B cell (primary cell): ENCODE measurements around the gene NIPAL3. TPM values are rescaled to one million over a fixed set of nuclear protein-coding genes. Genes with fewer than 3 reads are reported as not detected.

Experiments used
- ATAC-seq: fragments of 200-7000 bp; cut with Tn5 transposase; one replicate; pipeline ENCODE4 v1.10.0; 2021; ENCODE audit warnings: low read depth, mild to moderate bottlenecking, moderate number of reproducible peaks, moderate library complexity
- CTCF ChIA-PET: fragments of 350-600 bp; sonication (Branson Sonifier 250); formaldehyde crosslinking; loops from one replicate; lab custom pipeline; 2021; ENCODE audit warnings: antibody characterized with exemption, inconsistent platforms; lab: Charles Lee
- POLR2A ChIA-PET: fragments of 350-600 bp; sonication (Branson Sonifier 250); formaldehyde crosslinking; loops from one replicate; lab custom pipeline; 2021; ENCODE audit warnings: antibody characterized with exemption; lab: Charles Lee
- DNase-seq: peaks from one replicate; pipeline ENCODE4 v3.0.0; 2013
- H2AFZ ChIP-seq: 2 replicates; pipeline ENCODE4 v1.6.1; 2012; ENCODE audit warnings: mild to moderate bottlenecking, low read depth, low read length; ENCODE audit not compliant: insufficient read depth, poor library complexity, severe bottlenecking
- H3K27ac ChIP-seq, 2 donors: 1 replicate in 1 of 2; 2 replicates in 1 of 2; pipeline ENCODE4 v1.5.1; 2012 to 2013; ENCODE audit warnings: low read length in 2 of 2, mild to moderate bottlenecking in 2 of 2, moderate library complexity in 1 of 2
- H3K27me3 ChIP-seq, 4 experiments: fragments of 200-600 bp in 1 of 4; sonication (generic) in 1 of 4; replicated peaks in 1 of 4; 1 replicate in 2 of 4; 2 replicates in 2 of 4; pipeline versions ENCODE4 v1.6.1 to v1.7.0; 2013 to 2016; ENCODE audit warnings: low read length in 3 of 4, mild to moderate bottlenecking in 2 of 4, mixed read lengths in 1 of 4, moderate library complexity in 1 of 4; ENCODE audit not compliant: insufficient read depth in 4 of 4, control insufficient read depth in 3 of 4; ENCODE audit errors: control extremely low read depth in 1 of 4
- H3K36me3 ChIP-seq, 2 experiments: replicated peaks in 1 of 2; 1 replicate in 1 of 2; 2 replicates in 1 of 2; pipeline versions ENCODE4 v1.6.1 to v1.7.1; 2013; ENCODE audit warnings: low read length in 1 of 2; ENCODE audit not compliant: insufficient read depth in 2 of 2, control insufficient read depth in 1 of 2; ENCODE audit errors: control extremely low read depth in 1 of 2, extremely low read depth in 1 of 2
- H3K4me1 ChIP-seq, 2 donors: fragments of 200-600 bp in 1 of 2; sonication (generic) in 1 of 2; 1 replicate in 1 of 2; 2 replicates in 1 of 2; pipeline versions ENCODE4 v1.5.1 to v1.6.1; 2013 to 2017; ENCODE audit warnings: low read length in 2 of 2; ENCODE audit not compliant: control insufficient read depth in 2 of 2, insufficient read depth in 2 of 2
- H3K4me2 ChIP-seq: replicated peaks from 2 replicates; pipeline ENCODE3; 2012; ENCODE audit warnings: mild to moderate bottlenecking, low read depth, low read length; ENCODE audit not compliant: poor library complexity, severe bottlenecking
- H3K4me3 ChIP-seq, 5 experiments: fragments of 200-600 bp in 1 of 5; sonication (generic) in 1 of 5; 1 replicate in 3 of 5; 2 replicates in 2 of 5; pipeline versions ENCODE4 v1.5.1 to v1.7.0; 2011 to 2016; ENCODE audit warnings: low read length in 4 of 5, mild to moderate bottlenecking in 4 of 5, low read depth in 2 of 5, control low read depth in 1 of 5, moderate library complexity in 1 of 5; ENCODE audit not compliant: insufficient read depth in 1 of 5; ENCODE audit errors: control extremely low read depth in 1 of 5, extremely low read depth in 1 of 5
- H3K79me2 ChIP-seq: fragments of 200-600 bp; sonication (generic); one replicate; pipeline ENCODE4 v1.6.0; 2016; ENCODE audit warnings: low read length; ENCODE audit not compliant: control insufficient read depth, insufficient read depth
- H3K9ac ChIP-seq: fragments of 200-600 bp; sonication (generic); 2 replicates; pipeline ENCODE4 v1.6.1; 2017; ENCODE audit warnings: mild to moderate bottlenecking, low read length, moderate library complexity
- H3K9me3 ChIP-seq, 3 donors: one replicate each; pipeline versions ENCODE4 v1.6.1 to v1.7.1; 2013; ENCODE audit warnings: low read length in 2 of 3; ENCODE audit not compliant: control insufficient read depth in 2 of 3, insufficient read depth in 1 of 3; ENCODE audit errors: control extremely low read depth in 1 of 3
- H4K20me1 ChIP-seq: 2 replicates; pipeline ENCODE4 v1.6.0; 2012; ENCODE audit warnings: mild to moderate bottlenecking, low read length; ENCODE audit not compliant: insufficient read depth, control insufficient read depth, poor library complexity, severe bottlenecking
- H3K27ac Mint-ChIP-seq: one replicate; pipeline ENCODE4 v1.8.0; 2021; ENCODE audit warnings: mixed read lengths
- H3K27me3 Mint-ChIP-seq: one replicate; pipeline ENCODE4 v1.8.0; 2021; ENCODE audit warnings: mixed read lengths
- H3K4me1 Mint-ChIP-seq: one replicate; pipeline ENCODE4 v1.8.0; 2021; ENCODE audit warnings: mixed read lengths
- H3K4me3 Mint-ChIP-seq: one replicate; pipeline ENCODE4 v1.8.0; 2021; ENCODE audit warnings: mixed read lengths
- H3K9me3 Mint-ChIP-seq: one replicate; pipeline ENCODE4 v1.8.0; 2022; ENCODE audit warnings: mixed read lengths; ENCODE audit not compliant: insufficient read depth
- EZH2 ChIP-seq: IDR thresholded peaks from 2 replicates; pipeline ENCODE4 v1.6.1; 2012; ENCODE audit warnings: borderline replicate concordance, low read depth, mild to moderate bottlenecking, moderate library complexity, low read length; ENCODE audit not compliant: insufficient read depth, poor library complexity, severe bottlenecking
- WGBS: methylation state at CpG from one replicate; pipeline ENCODE4 v1.1.5; 2013; ENCODE audit warnings: missing lambda C conversion rate; ENCODE audit not compliant: insufficient coverage; 5-methylcytosine and 5-hydroxymethylcytosine counted together
- intact Hi-C: fragments of 100-400 bp; cut with micrococcal nuclease; formaldehyde crosslinking; loops from one replicate; pipeline ENCODE4 v1.10.0; 2022
- polyA plus RNA-seq: library from polyadenylated mRNA; depleted of rRNA; stranded (reverse); fragments of >200 nt; gene quantifications from 2 replicates; pipeline ENCODE4 v1.2.3, GENCODE V29; 2012
- total RNA-seq, 2 donors: library from RNA; stranded (reverse); fragments of 120-200 nt in 1 of 2; gene quantifications; 1 replicate in 1 of 2; 2 replicates in 1 of 2; pipeline versions ENCODE4 v1.2.3 to v1.2.4, GENCODE V29; 2013 to 2022
- TF ChIP-seq, protein P1 (sequence below): fragments of 200-600 bp; IDR thresholded peaks from one replicate; pipeline ENCODE4 v1.8.0; 2022; ENCODE audit warnings: antibody characterized with exemption, mild to moderate bottlenecking

Gene NIPAL3
- total and polyA plus RNA-seq, 2 donors (not counting 1 experiment from before 2014, with no cell fraction given), result 23.8 to 31.6 TPM

DNA sequence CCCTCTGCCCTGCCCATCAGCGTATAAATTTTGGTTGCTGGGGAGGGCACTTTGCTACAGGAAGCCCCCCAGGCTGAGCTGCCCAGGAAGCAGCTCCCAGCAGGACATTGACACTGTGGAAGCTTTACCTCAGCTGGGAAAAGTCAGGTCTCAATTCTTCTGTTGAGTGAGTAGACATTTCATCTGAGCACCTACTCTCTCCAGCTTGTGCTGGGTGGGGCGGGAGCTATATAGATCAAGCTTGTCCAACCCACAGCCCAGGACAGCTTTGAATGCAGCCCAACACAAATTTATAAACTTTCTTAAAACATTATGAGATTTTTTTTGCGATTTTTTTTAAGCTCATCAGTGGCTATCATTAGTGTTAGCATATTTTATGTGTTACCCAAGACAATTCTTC, 9.4 kb downstream of the NIPAL3 start:
- ATAC-seq, result no peak
- Mint-ChIP-seq H3K27me3 (no peaks in the 10 kb centered on the region), H3K4me3 (no peak overlapping the region), H3K4me1 (peaks cover 3% of the 10 kb centered on the region), H3K27ac (no peak overlapping the region), H3K9me3 (no peaks in the 10 kb centered on the region)
- no peak overlapping the region for H3K27ac ChIP-seq
- H3K27me3 ChIP-seq, result no peaks in the 10 kb centered on the region
- H3K36me3 ChIP-seq, result peaks cover 1 to 57% of the 10 kb centered on the region in 2 experiments
- no peak for DNase-seq
- no peak overlapping the region for H3K9ac ChIP-seq
- no peak overlapping the region for H3K4me2 ChIP-seq
- H3K79me2 ChIP-seq, result peaks cover 67% of the 10 kb centered on the region
- peaks cover 33% of the 10 kb centered on the region for H4K20me1 ChIP-seq
- no peak overlapping the region for H2AFZ ChIP-seq
- 100% methylated on average over 1 of the region's 3 CpGs for WGBS
- no peaks in the 10 kb centered on the region for H3K4me1 ChIP-seq
- H3K4me3 ChIP-seq, result no peak overlapping the region
- ChIA-PET CTCF (interaction anchor here (0.7 to 3.5 kb wide), 4 partner anchors 9 to 226 kb away, joined by 3 to 20 read pairs (median 8); partner anchors contain the start of gene NIPAL3), POLR2A (interaction anchor here (1.7 kb wide), 1 partner anchor 8 kb away, joined by 9 read pairs; no protein-coding TSS in a partner anchor)
- intact Hi-C loops, result no loop called here
- TF ChIP-seq, protein P1, sequence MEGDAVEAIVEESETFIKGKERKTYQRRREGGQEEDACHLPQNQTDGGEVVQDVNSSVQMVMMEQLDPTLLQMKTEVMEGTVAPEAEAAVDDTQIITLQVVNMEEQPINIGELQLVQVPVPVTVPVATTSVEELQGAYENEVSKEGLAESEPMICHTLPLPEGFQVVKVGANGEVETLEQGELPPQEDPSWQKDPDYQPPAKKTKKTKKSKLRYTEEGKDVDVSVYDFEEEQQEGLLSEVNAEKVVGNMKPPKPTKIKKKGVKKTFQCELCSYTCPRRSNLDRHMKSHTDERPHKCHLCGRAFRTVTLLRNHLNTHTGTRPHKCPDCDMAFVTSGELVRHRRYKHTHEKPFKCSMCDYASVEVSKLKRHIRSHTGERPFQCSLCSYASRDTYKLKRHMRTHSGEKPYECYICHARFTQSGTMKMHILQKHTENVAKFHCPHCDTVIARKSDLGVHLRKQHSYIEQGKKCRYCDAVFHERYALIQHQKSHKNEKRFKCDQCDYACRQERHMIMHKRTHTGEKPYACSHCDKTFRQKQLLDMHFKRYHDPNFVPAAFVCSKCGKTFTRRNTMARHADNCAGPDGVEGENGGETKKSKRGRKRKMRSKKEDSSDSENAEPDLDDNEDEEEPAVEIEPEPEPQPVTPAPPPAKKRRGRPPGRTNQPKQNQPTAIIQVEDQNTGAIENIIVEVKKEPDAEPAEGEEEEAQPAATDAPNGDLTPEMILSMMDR, result no peak
- TF ChIP-seq EZH2, result no peak
- H3K9me3 ChIP-seq, result no peaks in the 10 kb centered on the region

DNA sequence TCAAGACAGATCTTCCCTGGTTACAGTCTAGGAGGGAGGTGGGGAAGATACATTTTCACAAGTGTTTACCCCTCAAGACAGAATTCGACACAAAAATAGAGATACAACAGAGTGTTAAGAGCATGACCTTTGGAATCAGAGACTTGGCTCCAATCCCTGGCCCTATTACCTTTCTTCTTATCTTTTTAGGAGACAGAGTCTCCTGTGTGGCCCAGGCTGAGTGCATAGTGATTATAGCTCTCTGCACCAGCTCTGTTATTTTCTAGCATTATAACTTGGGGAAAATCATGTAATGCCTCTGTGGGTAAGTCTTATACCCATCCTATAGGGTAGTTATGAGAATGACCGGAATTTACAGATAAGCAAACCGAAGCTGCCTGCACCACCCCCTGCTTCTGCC, 9.8 kb downstream of the NIPAL3 start:
- Histone ChIP-seq H3K4me2 (no peak overlapping the region), H3K79me2 (peaks cover 66% of the 10 kb centered on the region), H3K36me3 (peaks cover 1 to 53% of the 10 kb centered on the region in 2 experiments), H2AFZ (no peak overlapping the region), H3K9me3 (no peaks in the 10 kb centered on the region), H3K27ac (no peak overlapping the region), H3K4me3 (no peak overlapping the region), H3K27me3 (no peaks in the 10 kb centered on the region), H3K9ac (no peak overlapping the region), H3K4me1 (no peaks in the 10 kb centered on the region), H4K20me1 (peaks cover 30% of the 10 kb centered on the region)
- Mint-ChIP-seq H3K4me1 (peaks cover 4% of the 10 kb centered on the region), H3K4me3 (no peak overlapping the region), H3K27ac (peak overlapping the region; percentile 41), H3K27me3 (no peaks in the 10 kb centered on the region), H3K9me3 (no peaks in the 10 kb centered on the region)
- POLR2A ChIA-PET, result interaction anchor here (1.7 kb wide), 1 partner anchor 9 kb away, joined by 9 read pairs; no protein-coding TSS in a partner anchor
- TF ChIP-seq EZH2, result no peak
- TF ChIP-seq, protein P1, result no peak
- DNase-seq, result no peak
- ATAC-seq, result no peak
- no CpG with 5 or more reads among the region's 3 CpGs for WGBS
- CTCF ChIA-PET, result interaction anchor here (0.7 to 3.4 kb wide), 3 partner anchors 10 to 226 kb away, joined by 3 to 20 read pairs (median 5); partner anchors contain the start of gene NIPAL3
- intact Hi-C loops, result no loop called here
